Brain microvascular endothelial cell (primary cell): ENCODE data around the gene DTX4.

Experiments
- DNase-seq: peaks from one replicate; pipeline ENCODE4 v3.0.0-alpha.2; 2020
- H3K27ac ChIP-seq: fragments of 250-450 bp; sonication (Bioruptor Pico); 2 replicates; pipeline ENCODE4 v1.5.1; 2020; ENCODE audit warnings: mild to moderate bottlenecking, moderate library complexity
- H3K27me3 ChIP-seq: fragments of 250-450 bp; sonication (Bioruptor Pico); replicated peaks from 2 replicates; pipeline ENCODE4 v1.5.1; 2020; ENCODE audit warnings: mild to moderate bottlenecking
- H3K36me3 ChIP-seq: fragments of 250-450 bp; sonication (Bioruptor Pico); replicated peaks from 2 replicates; pipeline ENCODE4 v1.5.1; 2020; ENCODE audit warnings: mild to moderate bottlenecking
- H3K4me3 ChIP-seq: 2 replicates; pipeline ENCODE4 v1.5.1; 2011; ENCODE audit warnings: low read depth, mild to moderate bottlenecking, control low read depth, low read length, moderate library complexity
- in situ Hi-C: cut with HindIII; loops from 2 replicates; pipeline ENCODE4 v1.10.0; 2017; ENCODE audit warnings: low sequenced_read_pairs, low pct_ligation_motif_present
- TF ChIP-seq, protein P1 (sequence below): IDR thresholded peaks from 2 replicates; pipeline ENCODE4 v1.5.1; 2011; ENCODE audit warnings: low read depth, mild to moderate bottlenecking, moderate library complexity, low read length, control low read depth, inconsistent platforms; ENCODE audit errors: missing control alignments

DTX4 gene

DNA sequence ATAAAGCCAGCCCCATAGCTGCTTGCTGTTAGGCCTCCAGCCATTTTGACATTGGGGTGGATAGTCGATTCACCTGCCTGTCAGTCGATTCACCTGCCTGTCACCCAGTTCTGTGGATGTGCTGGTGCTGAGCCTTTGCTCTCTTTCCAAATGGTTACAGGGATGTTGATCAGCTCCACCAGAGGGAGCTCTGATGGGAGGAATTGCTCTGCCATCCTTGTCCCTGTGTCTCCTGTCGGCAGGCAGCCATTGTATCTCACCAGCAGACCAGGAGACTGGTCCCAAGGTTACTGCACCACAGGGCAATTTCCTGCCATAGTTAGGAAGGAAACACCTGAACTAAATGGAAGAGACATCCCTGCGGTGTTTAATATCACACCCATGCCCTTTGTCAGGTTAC lies 34.7 kb downstream of the DTX4 start:
- no peaks in the 10 kb centered on the region for H3K27me3 ChIP-seq
- H3K36me3 ChIP-seq = no peaks in the 10 kb centered on the region
- TF ChIP-seq, protein P1, sequence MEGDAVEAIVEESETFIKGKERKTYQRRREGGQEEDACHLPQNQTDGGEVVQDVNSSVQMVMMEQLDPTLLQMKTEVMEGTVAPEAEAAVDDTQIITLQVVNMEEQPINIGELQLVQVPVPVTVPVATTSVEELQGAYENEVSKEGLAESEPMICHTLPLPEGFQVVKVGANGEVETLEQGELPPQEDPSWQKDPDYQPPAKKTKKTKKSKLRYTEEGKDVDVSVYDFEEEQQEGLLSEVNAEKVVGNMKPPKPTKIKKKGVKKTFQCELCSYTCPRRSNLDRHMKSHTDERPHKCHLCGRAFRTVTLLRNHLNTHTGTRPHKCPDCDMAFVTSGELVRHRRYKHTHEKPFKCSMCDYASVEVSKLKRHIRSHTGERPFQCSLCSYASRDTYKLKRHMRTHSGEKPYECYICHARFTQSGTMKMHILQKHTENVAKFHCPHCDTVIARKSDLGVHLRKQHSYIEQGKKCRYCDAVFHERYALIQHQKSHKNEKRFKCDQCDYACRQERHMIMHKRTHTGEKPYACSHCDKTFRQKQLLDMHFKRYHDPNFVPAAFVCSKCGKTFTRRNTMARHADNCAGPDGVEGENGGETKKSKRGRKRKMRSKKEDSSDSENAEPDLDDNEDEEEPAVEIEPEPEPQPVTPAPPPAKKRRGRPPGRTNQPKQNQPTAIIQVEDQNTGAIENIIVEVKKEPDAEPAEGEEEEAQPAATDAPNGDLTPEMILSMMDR = peak; percentile 78
- no peak overlapping the region for H3K4me3 ChIP-seq
- H3K27ac ChIP-seq = no peak overlapping the region
- in situ Hi-C loops = no loop called here
- peak; percentile 12 for DNase-seq

DNA sequence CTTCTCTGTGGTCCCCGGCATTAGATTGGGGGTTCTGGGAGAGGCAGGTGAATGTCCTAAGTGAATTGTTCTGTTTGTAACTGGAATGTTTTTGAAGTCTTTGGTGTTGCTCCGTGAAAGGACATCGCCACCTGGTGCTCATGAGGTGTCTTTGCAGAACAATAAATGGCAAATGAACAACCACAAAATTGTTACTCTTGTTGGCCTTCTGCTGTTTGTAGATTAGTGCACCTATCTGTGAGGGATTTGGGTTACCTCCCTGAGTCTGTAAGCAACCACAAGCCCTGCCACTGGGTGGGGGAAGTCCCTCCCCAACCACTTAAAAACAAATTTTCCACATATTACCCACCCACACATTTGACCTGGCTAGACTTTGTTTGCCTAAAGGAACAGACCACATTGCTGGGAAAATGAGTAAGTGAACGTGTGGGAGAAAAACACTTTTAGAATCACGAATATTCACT lies 36.1 kb downstream of the DTX4 start:
- peak; percentile 83 for DNase-seq
- no peaks in the 10 kb centered on the region for H3K36me3 ChIP-seq
- TF ChIP-seq, protein P1 = peak; percentile 80
- H3K27me3 ChIP-seq = no peaks in the 10 kb centered on the region
- H3K4me3 ChIP-seq = no peak overlapping the region
- H3K27ac ChIP-seq = no peak overlapping the region
- in situ Hi-C loops = no loop called here

DNA sequence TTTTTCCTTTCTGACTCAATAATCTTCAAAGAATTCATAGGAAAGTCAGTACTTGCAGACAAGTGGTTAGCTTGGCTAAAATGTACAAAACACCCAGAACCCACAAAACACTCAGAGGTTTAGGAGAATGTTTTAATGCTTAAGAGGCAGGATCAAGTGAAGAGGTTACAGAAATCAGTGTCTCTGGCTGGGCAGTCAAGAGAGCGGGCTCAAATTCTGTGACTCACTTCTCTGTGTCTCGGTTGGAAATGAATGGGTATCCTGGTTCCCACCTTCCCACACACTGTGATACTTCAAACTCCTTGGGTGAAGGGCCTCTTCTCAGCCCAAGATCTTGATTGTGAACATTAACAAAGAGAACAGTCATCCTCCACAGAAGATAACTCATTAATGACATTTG lies 37.0 kb downstream of the DTX4 start:
- DNase-seq = peak; percentile 31
- Histone ChIP-seq H3K27ac (no peak overlapping the region), H3K4me3 (no peak overlapping the region), H3K36me3 (no peaks in the 10 kb centered on the region), H3K27me3 (no peaks in the 10 kb centered on the region)
- TF ChIP-seq, protein P1 = no peak
- in situ Hi-C loops = no loop called here

DNA sequence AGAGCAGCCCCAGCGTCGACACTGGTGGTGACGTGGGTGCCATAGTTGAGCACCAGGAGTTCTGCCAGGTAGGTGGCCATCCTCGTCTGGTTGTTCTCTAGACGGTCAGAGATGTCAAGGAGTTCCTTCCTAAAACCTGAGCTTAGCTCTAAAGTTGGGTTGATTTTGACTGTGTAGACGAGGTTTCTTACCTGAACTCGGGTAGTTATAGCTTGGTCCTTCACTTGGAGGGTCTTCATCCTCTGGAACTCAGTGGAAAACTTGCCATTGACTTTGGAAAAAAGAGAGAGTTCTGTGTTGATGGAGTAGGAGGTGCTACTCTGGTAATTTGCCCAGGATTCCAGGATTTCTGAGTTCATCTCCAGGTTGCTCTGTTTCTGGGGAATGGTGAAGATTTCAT lies 40.3 kb downstream of the DTX4 start:
- in situ Hi-C loops = no loop called here
- Histone ChIP-seq H3K4me3 (no peak overlapping the region), H3K27ac (no peak overlapping the region), H3K27me3 (no peaks in the 10 kb centered on the region), H3K36me3 (no peaks in the 10 kb centered on the region)
- TF ChIP-seq, protein P1 = no peak
- no peak for DNase-seq

DNA sequence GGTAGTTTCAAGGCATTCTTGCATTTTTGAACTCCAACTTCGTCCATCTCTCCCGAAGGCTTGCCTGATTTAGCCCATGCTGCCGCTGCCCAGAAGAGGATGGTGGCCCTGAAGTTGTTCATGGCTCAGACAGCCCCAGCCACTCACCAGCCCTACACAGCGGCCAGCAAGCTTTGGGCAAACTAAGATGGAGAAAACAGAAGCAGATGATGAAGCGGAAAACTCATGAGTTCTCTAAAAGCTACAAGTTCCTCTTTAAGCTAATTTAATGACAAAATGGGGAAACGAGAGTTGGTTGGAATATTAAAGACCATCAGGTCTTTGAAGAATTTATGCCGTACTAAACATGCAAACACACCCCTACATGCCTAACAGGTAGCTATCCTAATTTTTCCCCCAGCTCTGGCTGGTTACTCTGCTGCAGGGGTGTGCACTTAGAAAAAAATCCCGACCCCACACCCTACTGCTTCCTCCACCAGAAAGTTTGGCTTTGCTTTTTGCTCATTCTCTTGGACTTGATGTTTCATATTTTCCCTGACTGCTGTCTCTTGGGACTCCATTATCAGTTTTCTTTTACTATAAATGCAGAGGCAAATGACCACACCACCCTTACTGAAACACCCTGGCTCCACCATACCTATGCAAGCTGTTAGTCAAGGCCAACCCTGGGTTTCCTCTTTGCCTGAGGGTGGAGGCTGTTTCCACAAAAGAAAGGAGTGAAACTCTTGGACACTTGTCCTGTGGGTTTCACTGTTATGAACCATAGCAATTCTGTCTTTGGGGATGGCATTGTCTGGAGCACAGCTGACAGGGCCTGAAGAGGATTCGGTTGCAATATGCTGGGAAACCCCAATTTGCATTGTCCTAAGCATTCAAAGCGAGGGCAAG lies 41.1 kb downstream of the DTX4 start, which contains the start of gene MPEG1:
Gene MPEG1 (minus strand): TSS at position 184 of the 888 bp plus-strand sequence. CDS start 62 bp downstream, at position 122.
- in situ Hi-C loops = no loop called here
- Histone ChIP-seq H3K4me3 (no peak within 1 kb of the TSS), H3K27ac (no peak within 1 kb of the TSS), H3K36me3 (no peaks in the 10 kb centered on the region), H3K27me3 (no peaks in the 10 kb centered on the region)
- TF ChIP-seq, protein P1 = no peak
- DNase-seq = no peak
